HS-27A (cell line): ENCODE data around the gene BAD.
"Not testable (repeated sequence)": the region's sequence is repeated elsewhere in the genome, so short reads cannot be mapped to it uniquely, and the experiment has no call there.

Experiments
- DNase-seq: peaks from one replicate; pipeline ENCODE4 v3.0.0-alpha.2; 2012; ENCODE audit warnings: low read depth, missing footprints

Gene BAD

DNA sequence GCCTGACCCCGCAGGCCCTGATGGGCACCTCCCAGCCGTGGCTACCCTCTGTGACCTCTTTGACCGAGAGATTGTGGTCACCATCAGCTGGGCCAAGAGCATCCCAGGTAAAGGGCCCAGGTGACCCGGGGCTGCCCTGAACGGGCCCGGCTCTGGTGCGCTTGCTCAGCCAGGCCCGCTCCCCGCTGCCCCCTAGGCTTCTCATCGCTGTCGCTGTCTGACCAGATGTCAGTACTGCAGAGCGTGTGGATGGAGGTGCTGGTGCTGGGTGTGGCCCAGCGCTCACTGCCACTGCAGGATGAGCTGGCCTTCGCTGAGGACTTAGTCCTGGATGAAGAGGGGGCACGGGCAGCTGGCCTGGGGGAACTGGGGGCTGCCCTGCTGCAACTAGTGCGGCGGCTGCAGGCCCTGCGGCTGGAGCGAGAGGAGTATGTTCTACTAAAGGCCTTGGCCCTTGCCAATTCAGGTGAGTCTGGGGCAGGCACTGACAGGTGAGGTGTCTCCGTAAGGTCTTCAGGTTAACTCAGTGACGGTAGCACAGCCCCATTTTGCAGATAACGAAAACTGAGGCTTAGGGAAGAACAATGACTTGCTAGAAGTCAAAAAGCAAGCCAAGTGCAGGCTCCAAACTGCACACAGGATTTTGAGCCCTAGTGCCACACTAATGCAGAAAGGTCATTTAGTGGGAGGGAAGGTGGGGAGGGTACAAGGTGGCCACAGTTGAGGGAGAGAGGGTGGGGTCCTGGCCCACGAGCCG is 30.5 kb upstream of the BAD start:
- DNase-seq = no peak

DNA sequence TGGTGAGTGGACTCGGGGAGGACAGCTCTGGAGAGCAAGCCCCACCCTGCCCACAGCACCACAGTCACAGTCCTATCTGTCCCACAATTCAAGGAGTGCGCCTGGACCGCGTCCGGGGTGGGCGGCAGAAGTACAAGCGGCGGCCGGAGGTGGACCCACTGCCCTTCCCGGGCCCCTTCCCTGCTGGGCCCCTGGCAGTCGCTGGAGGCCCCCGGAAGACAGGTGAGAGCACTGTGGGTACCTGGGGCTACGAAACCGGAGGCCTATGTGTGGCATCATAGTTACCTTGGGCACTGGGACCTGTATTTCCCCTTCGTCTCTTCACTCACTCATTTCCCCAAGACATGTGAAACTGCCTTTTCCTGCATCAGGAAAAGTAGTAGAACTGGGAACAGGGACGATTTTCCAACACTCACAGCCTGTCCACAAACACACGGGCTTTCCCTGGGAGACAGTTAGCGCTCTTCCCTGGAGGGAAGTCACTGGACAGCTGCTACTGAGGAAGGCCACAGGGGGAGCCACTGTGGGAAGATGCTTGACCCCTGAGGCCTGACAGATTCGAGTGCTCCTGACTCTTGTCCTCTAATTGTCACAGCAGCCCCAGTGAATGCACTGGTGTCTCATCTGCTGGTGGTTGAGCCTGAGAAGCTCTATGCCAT is 29.8 kb upstream of the BAD start:
- DNase-seq = no peak

DNA sequence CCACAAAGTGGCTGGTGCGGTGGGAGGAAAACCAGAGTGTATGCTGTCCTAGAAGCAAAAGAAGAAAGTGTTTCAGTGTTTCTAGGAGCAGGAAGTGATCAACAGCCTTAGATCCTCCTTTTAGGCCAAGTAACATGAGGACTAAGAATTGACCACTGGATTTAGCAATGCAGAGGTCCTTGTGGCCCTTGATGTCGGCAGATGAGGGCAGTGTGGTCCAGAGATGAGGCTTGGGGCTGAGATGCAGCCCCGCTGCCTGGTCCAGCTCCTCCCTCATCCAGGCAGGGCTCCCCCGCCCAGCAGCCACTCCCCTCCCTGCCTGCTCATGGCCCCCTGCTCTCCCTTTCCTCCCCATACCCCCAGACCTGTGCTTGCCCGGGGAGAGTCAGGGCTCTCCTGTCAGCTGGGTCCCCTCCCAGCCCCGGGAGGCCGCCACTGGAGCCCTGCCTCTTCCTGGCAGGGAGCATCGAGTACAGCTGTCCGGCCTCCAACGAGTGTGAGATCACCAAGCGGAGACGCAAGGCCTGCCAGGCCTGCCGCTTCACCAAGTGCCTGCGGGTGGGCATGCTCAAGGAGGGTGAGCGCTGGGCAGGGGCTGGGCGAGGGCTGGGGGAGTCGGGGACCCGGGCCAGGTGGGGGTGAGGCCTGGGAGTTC is 29.2 kb upstream of the BAD start:
- DNase-seq = no peak

GRCh38 chr11:64312947-64313346 is 28.5 kb upstream of the BAD start:
- no peak for DNase-seq

GRCh38 chr11:64307795-64308194 is 23.3 kb upstream of the BAD start:
- not testable (repeated sequence) for DNase-seq

GRCh38 chr11:64306876-64307622 is 22.6 kb upstream of the BAD start:
- no peak for DNase-seq

DNA sequence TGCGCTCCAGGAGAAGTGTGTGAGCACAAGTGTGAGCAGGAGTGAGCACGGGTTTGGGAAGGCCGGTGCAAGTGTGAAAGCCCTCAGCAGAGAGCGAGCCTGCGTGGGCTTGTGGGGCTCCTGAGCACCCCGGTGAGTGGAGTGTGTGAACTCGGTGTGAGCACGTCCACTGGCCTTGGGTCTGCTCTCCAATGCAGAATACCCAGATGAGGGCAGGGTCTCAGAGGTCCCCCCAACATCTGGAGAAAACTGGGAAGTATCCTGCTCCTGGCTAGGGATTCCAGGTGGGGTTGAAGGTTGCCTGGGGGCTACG is 22.1 kb upstream of the BAD start:
- DNase-seq = no peak

GRCh38 chr11:64305691-64306562 is 21.5 kb upstream of the BAD start:
- DNase-seq = no peak

GRCh38 chr11:64305075-64305690 is 20.7 kb upstream of the BAD start, which contains the start of gene ESRRA:
Gene ESRRA (plus strand): TSS chr11:64305524. CDS start chr11:64307180, 1,656 bp downstream.
- peak; percentile 92 for DNase-seq

DNA sequence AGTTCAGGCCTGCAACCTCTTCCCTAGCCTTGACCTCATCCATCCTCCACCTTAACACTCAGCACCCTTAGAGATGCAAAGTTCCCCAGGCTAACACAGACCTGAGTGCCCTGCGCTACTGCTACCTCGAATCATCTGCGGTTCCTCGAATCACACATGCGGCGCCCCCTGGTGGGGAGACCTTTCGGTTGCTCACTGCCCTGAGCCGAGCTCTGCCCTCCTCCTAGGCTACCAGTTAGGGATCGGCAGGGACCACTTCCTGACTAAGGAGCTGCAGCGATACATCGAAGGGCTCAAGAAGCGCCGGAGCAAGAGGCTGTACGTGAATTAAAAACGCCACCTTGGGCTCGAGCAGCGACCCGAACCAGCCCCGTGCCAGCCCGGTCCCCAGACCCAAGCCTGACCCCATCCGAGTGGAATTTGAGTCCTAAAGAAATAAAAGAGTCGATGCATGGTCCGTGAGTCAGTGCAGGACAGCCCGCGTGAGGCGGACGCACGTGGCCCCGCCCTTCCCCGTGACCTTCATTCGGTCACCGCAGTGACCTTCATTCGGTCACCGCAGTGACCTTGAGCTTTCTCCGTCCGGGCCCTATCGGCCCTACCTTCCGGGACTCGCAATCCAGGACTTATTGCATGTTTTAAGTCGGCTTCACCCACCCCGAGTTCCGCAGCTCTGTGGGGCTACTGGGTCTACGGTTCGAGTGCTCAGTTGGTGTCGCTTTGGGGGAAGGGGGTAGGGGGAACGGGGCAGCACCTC is 20.0 kb upstream of the BAD start:
- DNase-seq = peak; percentile 76

- DNase-seq = no peak
Observed at GRCh38 chr11:64304032-64304315, 19.5 kb upstream of the BAD start.

GRCh38 chr11:64303109-64304031 is 18.9 kb upstream of the BAD start:
- no peak for DNase-seq

- DNase-seq = no peak
Observed at GRCh38 chr11:64299847-64300648, 15.6 kb upstream of the BAD start, which contains the start of gene CATSPERZ. Gene CATSPERZ (plus strand): TSS chr11:64300358. CDS start chr11:64300411, 53 bp downstream.

- DNase-seq = no peak
Observed at GRCh38 chr11:64298966-64299846, 14.7 kb upstream of the BAD start.

DNA sequence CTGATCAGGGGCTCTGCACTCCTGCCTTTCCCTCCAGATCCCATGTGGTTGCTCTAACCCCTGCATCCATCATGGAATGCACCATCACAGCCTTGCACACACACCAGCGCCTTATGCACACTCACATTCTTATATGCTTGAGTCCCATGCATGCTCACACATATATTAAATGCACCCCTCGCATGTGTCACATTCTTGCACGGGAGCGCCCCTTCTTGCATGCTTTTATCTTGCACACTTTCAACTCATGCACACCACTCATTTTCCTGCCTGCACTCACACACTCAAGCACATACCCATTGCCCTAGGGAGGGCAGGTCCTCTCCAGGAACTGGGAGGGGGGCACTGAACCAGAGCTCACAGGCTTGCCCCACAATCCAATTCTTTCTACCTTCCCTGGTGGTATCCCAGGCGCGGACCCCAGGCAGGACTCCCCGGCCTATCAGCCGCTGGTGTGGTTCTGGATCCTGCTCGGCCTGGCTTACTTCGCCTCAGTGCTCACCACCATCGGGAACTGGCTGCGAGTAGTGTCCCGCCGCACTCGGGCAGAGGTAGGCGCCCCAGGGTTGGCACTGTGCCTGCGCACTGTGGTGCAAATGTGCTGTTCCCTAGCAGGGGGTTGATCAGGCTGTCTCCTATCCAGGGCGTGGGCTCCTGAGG is 13.4 kb upstream of the BAD start:
- no peak for DNase-seq

DNA sequence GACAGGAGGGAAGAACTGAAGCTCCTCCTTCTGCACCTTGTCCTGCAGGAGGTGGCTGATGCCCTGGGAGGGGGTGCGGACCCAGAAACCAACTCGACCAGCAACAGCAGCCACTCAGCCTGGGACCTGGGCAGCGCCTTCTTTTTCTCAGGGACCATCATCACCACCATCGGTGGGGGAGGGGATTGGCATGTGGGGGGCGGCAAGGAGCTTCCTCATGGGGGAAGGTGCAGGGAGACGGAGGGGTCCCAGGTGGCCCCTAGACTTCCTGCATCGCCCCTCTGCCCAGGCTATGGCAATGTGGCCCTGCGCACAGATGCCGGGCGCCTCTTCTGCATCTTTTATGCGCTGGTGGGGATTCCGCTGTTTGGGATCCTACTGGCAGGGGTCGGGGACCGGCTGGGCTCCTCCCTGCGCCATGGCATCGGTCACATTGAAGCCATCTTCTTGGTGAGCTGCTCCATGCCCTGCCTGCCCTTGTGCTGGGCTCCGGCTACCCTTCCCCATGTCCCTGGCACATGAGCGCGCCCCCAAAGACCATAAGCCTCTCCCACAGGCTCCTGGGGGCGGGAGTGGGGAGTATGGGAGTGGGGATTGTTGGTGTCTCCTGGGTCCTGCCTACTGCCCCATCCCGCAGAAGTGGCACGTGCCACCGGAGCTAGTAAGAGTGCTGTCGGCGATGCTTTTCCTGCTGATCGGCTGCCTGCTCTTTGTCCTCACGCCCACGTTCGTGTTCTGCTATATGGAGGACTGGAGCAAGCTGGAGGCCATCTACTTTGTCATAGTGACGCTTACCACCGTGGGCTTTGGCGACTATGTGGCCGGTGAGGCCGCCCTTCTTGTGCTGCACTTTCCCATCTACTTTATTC is 12.6 kb upstream of the BAD start:
- no peak for DNase-seq
